ENCODE results near the gene TTC38.

The TTC38 gene

GRCh38 chr22:46267431-46268279 is at the start of gene TTC38:
Gene TTC38 (plus strand): TSS chr22:46268008. CDS start chr22:46268040, 32 bp downstream.
- DNase-seq (ENCODE audit: low spot score) = peak; percentile 94

- no peak for DNase-seq (ENCODE audit: low spot score)
These were observed 48.2 kb upstream of the TTC38 start for GRCh38 chr22:46219636-46220035.

DNA sequence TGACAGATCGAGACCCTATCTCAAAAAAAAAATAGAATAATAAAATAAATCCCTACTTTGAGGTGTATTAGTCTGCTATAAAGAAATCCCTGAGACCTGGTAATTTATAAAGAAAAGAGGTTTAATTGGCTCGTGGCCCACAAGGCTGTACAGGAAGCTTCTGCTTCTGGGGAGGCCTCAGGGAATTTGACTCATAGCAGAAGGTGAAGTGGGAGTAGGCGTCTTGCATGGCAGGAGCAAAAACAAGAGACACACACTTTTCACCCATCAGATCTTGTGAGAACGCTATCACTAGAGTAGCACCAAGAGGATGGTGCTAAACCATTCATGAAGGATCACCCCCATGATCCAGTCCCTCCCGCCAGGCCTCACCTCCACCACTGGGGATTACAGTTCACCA is 46.9 kb upstream of the TTC38 start:
- DNase-seq (ENCODE audit: low spot score) = no peak

- DNase-seq (ENCODE audit: low spot score) = no peak
These were observed 43.5 kb upstream of the TTC38 start for GRCh38 chr22:46224044-46224897.

DNA sequence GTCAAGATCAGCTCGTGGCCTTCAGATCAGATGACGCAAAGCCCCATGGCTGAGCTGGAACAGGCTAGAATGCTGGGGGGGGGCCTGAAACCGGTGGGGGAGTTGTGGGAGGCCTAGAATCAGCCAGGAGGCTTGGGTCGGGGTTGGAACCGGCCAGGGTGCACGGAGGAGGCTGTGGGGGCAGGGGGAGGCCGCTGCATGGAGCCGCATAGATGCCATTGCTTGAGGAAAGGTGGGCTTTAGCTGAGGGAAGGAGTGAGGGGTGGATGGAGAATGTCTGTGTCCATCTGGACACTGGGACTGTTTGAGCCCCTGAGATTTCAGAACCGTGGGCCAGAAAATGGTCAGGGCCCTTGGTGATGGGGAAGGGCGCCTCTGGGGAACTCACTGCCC is 42.9 kb upstream of the TTC38 start:
- DNase-seq (ENCODE audit: low spot score) = no peak

- DNase-seq (ENCODE audit: low spot score) = no peak
These were observed 42.2 kb upstream of the TTC38 start for GRCh38 chr22:46225631-46226030.

GRCh38 chr22:46226577-46226976 is 41.2 kb upstream of the TTC38 start:
- no peak for DNase-seq (ENCODE audit: low spot score)

DNA sequence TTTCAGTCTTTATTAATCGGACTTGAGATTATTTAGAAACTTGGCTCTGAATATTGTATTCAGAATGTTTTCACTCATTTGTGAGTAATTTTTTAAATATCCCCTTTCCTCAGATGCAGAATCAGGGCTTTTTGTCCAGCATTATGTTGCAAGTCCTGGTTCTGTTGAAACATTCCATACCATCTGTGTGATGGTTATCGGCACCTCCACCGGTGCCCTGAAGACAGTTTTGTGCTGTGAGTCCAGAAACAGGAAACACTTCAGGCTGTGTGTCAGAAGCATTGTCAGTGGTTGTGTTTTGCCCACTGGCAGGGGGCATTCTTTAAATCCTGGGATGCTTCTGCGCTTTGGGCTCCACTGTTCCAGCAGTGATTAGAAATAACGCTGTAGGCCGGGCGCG is 38.1 kb upstream of the TTC38 start:
- no peak for DNase-seq (ENCODE audit: low spot score)

DNA sequence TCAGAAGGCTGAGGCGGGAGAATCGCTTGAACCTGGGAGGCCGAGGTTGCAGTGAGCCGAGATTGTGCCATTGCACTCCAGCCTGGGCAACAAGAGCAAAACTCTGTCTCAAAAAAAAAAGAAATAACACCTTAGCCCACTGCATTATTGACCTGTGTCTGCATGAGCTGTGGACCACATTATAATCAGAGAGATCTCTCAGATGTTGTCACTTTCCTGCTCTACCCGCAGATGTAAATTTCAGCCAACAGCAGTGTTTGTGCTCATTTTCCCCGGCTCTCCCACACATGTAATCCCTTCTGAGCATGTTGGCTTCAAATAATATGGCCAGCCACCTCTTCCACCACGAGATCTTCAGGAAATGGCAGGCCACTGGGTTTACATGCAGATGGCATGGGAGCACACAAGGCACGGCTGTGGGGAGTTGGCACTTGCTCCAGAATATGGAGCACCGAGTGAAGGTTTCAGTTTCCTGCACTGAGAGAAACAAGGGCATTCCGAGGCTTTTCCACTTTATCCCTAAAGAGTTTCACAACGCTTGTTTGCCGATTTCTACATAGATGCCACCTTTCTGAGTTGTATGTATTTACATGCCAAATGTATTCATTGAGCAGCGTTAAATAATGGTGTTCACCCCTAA is 37.4 kb upstream of the TTC38 start:
- DNase-seq (ENCODE audit: low spot score) = no peak

- no peak for DNase-seq (ENCODE audit: low spot score)
These were observed 34.6 kb upstream of the TTC38 start for GRCh38 chr22:46233231-46233630.

DNA sequence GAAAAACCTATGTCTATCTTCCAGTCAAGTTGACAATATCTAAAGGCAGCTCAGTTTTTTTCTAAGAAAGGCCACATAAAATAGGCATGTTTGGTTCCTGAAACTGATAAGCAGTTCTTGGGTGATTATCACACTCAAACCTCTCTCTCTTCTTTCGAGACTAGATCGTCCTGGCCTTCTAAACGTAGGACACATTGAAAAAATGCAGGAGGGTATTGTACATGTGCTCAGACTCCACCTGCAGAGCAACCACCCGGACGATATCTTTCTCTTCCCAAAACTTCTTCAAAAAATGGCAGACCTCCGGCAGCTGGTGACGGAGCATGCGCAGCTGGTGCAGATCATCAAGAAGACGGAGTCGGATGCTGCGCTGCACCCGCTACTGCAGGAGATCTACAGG is 32.8 kb upstream of the TTC38 start:
- no peak for DNase-seq (ENCODE audit: low spot score)

GRCh38 chr22:46237453-46238124 is 30.2 kb upstream of the TTC38 start:
- DNase-seq (ENCODE audit: low spot score) = no peak

DNA sequence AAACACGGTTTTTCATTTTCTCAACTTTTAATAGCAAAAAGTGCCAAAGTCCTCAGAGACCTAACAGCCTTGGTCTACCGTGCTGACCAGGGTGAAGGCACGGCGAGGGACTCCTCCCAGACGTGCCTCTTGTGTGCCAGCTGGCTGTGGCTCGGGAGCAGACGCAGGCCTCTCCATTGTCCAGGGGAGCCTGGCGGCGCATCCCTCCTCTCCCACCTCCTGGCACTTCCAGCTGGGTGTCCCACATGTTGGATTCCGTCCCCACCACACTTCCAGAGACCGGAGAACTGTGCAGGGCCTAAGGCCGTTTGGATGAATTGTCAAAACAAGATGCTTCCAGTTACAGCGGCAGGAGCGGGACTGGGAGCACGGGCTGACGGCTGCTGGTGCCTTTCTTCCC is 29.3 kb upstream of the TTC38 start:
- no peak for DNase-seq (ENCODE audit: low spot score)

GRCh38 chr22:46239261-46240048 is 28.4 kb upstream of the TTC38 start:
- DNase-seq (ENCODE audit: low spot score) = no peak

DNA sequence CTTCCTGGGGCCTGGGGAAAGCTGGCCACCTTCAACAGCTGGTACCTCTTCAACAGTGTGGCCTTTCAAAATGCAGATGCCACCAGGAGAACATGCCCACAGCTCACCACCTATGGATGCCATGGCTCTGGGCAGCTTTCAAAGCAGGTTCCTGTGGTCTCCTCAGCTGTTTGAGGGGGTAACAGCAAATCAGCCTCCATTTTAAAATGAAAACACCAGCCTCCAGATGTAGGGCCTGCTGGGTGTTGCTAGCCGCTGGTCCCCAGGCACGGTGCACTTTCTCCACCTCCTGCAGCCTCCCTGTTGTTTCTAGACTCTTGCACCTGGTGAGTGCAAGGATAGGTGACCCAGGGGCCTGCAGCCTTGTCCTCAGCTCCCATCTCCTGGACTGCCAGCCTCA is 27.7 kb upstream of the TTC38 start:
- DNase-seq (ENCODE audit: low spot score) = no peak

DNA sequence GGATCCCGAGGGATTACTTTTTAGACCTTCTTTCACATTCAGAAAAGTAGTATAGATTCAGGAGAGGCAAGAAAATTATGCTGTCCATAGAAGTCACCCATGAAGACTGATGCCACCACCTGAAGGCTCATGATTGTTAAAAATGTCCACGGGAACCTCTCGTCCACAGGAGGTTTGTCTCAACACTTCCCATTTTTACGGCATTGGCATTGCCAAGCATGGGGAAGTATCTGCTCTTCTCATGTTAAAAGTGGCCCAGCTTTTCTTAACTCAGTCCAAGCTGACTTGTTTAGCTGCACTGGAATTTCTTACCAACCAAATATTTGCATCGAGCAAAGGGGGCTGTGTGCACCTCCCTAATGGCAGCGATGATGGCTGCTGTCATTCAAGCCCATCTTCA is 27.3 kb upstream of the TTC38 start:
- no peak for DNase-seq (ENCODE audit: low spot score)

DNA sequence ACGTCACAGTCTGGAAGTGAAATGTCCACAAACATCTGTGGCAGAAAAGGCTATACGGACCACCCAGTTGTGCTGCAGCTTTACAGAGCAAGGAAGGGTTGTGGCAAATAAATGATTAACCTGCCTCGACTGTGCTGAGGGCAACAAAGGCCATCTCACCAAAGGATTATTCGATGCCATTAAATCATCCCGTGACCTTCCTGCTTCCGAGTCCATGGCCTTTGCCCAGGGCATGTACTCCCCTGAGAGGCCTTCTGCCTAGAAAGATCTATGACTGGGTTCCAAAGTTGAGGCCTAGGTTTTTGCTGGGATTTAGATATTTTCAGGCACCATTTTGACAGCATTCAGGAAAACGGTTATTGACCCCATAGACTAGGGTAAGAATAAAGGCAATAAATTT is 26.9 kb upstream of the TTC38 start:
- no peak for DNase-seq (ENCODE audit: low spot score)

GRCh38 chr22:46241396-46242007 is 26.3 kb upstream of the TTC38 start:
- DNase-seq (ENCODE audit: low spot score) = no peak

DNA sequence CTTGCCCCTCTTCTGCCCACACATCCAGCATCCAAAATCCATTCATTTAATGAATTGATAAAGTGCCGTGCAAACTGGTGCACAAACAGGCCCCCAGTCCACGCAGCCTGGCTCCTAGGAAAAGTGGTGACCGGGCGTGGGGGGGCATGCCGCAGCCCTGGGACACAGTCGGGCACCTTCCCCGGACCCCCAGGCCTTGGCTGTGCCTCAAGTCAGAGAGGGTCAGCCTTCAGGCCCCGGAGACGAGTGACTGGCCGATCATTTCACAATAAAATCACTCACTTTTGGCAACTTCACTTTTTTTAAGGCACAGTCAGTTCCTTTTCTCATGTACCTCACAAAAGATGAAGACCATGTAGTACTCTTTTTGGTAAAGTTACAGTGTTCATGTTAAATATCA is 25.7 kb upstream of the TTC38 start:
- no peak for DNase-seq (ENCODE audit: low spot score)

DNA sequence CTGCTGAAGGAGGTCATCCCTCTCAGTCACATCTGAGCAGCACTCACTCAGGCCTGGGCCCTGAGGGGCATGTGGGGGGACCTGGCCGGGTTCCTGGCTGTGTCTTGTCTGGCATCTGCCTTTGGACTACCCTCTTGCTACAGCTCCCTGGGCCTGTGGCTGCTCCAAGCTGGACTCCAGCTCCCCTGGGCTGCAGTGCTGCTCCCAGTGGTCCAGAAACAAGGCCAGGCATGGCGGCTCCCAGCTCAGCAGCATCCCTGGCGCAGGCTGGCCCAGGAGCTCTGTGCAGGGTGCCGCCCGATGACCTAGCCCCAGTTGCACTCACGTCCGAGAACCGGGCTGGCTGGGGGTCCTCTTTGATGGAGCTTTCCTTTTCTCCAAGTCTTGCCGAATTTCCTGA is 23.0 kb upstream of the TTC38 start:
- no peak for DNase-seq (ENCODE audit: low spot score)

GRCh38 chr22:46245511-46245910 is 22.3 kb upstream of the TTC38 start:
- DNase-seq (ENCODE audit: low spot score) = no peak
